Coronary artery (tissue), 2 donors: ENCODE data around the gene ANKHD1.

Experiments
- DNase-seq: peaks from one replicate; pipeline ENCODE4 v3.0.0-alpha.2; 2017; ENCODE audit warnings: low spot score
- H3K27ac ChIP-seq, 2 donors: fragments of 200-600 bp; sonication (generic); one replicate each; pipeline ENCODE4 v1.5.1; 2016 to 2019
- H3K4me3 ChIP-seq: fragments of 200-600 bp; sonication (generic); 2 replicates; pipeline ENCODE4 v1.5.1; 2016; ENCODE audit warnings: mild to moderate bottlenecking, moderate library complexity
- TF ChIP-seq, protein P1 (sequence below): fragments of 200-600 bp; sonication (generic); IDR thresholded peaks from one replicate; pipeline ENCODE4 v1.5.1; 2019; ENCODE audit warnings: antibody characterized with exemption

ANKHD1 gene, protein sequence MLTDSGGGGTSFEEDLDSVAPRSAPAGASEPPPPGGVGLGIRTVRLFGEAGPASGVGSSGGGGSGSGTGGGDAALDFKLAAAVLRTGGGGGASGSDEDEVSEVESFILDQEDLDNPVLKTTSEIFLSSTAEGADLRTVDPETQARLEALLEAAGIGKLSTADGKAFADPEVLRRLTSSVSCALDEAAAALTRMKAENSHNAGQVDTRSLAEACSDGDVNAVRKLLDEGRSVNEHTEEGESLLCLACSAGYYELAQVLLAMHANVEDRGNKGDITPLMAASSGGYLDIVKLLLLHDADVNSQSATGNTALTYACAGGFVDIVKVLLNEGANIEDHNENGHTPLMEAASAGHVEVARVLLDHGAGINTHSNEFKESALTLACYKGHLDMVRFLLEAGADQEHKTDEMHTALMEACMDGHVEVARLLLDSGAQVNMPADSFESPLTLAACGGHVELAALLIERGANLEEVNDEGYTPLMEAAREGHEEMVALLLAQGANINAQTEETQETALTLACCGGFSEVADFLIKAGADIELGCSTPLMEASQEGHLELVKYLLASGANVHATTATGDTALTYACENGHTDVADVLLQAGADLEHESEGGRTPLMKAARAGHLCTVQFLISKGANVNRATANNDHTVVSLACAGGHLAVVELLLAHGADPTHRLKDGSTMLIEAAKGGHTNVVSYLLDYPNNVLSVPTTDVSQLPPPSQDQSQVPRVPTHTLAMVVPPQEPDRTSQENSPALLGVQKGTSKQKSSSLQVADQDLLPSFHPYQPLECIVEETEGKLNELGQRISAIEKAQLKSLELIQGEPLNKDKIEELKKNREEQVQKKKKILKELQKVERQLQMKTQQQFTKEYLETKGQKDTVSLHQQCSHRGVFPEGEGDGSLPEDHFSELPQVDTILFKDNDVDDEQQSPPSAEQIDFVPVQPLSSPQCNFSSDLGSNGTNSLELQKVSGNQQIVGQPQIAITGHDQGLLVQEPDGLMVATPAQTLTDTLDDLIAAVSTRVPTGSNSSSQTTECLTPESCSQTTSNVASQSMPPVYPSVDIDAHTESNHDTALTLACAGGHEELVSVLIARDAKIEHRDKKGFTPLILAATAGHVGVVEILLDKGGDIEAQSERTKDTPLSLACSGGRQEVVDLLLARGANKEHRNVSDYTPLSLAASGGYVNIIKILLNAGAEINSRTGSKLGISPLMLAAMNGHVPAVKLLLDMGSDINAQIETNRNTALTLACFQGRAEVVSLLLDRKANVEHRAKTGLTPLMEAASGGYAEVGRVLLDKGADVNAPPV (N-terminal part only)

DNA sequence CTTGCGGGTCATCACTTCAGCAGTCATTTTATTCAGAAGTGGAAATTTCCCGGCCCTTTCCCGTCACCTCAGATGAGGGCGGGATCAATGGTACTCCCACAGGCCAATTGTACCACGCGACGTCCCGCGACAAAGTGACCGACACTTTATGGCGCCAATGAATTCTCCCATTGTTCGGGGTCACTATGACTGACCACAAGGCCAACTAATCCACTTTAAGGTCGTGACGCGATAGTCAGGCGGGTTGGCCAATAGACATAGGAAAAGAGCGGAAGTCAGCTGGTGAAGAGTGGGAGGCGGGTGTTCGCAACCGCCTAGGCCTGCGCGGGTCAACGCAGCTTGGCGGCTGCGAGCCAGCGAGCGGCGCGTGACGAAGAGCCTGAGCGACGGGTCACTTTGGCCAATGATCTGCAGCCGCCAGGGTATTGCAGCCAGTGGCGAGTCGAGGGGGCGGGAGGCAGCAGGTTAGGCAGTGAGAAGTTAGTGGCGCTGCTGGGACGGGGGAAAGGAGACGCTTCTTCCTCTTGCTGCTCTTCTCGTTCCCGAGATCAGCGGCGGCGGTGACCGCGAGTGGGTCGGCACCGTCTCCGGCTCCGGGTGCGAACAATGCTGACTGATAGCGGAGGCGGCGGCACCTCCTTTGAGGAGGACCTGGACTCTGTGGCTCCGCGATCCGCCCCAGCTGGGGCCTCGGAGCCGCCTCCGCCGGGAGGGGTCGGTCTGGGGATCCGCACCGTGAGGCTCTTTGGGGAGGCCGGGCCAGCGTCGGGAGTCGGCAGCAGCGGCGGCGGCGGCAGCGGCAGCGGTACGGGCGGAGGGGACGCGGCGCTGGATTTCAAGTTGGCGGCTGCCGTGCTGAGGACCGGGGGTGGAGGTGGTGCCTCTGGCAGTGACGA, at the start of gene ANKHD1:
Gene ANKHD1, plus strand, starts transcription at position 472 of the 896 bp plus-strand sequence. Its CDS starts 135 bp downstream, at position 607.
- peak within 1 kb of the TSS; percentile 96 for H3K27ac ChIP-seq
- H3K4me3 ChIP-seq = peak within 1 kb of the TSS; percentile 99
- peak; percentile 100 for DNase-seq
- TF ChIP-seq, protein P1, sequence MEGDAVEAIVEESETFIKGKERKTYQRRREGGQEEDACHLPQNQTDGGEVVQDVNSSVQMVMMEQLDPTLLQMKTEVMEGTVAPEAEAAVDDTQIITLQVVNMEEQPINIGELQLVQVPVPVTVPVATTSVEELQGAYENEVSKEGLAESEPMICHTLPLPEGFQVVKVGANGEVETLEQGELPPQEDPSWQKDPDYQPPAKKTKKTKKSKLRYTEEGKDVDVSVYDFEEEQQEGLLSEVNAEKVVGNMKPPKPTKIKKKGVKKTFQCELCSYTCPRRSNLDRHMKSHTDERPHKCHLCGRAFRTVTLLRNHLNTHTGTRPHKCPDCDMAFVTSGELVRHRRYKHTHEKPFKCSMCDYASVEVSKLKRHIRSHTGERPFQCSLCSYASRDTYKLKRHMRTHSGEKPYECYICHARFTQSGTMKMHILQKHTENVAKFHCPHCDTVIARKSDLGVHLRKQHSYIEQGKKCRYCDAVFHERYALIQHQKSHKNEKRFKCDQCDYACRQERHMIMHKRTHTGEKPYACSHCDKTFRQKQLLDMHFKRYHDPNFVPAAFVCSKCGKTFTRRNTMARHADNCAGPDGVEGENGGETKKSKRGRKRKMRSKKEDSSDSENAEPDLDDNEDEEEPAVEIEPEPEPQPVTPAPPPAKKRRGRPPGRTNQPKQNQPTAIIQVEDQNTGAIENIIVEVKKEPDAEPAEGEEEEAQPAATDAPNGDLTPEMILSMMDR = no peak

DNA sequence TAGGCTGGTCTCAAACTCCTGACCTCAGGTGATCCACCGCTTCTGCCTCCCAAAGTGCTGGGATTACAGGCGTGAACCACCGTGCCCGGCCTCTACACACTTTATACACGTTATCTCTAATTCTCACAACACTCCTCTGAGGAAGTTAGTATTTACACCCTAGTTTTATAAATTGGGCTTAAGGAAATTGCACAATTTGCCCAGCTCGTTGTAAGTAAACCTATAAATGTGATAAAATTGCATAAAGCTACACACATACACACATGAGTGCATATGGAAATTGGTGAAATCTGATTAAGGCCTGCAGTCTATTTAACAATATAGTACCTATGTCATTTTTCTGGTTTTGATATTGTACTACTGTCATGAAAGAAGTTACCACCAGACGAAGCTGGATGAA, 46.1 kb upstream of the ANKHD1 start:
- TF ChIP-seq, protein P1 = no peak
- Histone ChIP-seq H3K4me3 (no peak overlapping the region), H3K27ac (no peak overlapping the region)
- DNase-seq = no peak

DNA sequence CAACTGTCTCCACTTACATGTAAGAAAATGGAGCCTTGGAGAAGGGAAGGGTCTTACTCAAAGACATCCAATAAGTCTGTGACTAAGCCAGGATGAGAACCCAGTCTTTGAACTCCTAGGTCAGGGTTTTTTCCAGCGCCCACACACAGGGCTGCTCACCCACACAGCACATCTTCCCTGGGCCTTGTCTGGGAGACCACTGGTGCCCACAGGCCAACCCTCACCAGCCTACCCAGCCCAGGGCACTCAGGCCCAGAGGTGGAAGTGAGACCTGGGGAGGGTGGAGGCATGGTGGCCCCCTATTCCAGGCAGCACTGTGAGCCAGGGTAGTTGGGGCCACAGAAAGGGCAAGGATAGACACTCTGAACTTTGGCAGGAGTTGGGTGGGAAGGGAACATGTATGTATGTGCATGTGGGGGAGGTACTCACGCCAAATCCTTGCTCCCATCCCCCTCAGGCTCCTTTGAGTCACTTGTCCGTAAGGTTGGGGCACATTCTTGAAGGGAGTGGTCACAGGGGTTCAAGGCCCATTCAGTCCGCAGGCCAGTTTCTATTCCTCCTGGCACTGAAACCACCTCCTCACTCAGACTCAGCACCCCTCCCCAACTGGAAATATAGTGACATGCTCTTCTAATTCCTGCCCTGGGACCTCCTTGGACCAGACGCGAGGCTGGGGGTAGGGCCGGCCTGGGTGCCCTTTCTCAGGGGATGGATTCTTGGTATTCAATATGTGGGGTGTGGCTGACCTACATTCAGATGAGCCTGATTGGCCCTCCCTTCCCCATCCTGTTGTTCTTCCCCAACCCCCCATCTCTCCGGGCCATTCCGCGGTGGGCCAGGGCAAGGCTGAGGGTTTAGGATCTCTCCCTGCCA, 44.5 kb upstream of the ANKHD1 start:
- TF ChIP-seq, protein P1 = no peak
- Histone ChIP-seq H3K4me3 (peak overlapping the region; percentile 49), H3K27ac (no peak overlapping the region)
- no peak for DNase-seq

DNA sequence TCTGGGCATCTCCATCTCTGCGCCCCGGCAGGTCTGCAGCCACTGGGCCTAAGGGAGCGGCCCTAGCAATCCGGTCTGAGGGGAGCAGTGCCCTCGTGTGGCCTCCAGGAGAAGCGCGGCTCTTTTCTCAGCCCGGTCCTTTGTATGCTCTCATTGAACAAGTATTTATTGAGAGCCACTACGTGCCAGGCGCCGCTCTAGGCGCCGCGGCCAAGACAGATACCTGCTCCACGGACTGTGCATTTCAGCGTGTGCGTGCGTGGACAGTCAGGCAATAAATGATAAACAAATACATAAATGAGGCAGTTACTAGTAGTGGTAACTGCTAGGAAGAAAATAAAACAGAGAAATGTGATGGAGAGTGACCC, 43.9 kb upstream of the ANKHD1 start:
- DNase-seq = peak; percentile 89
- Histone ChIP-seq H3K27ac (no peak overlapping the region), H3K4me3 (peak overlapping the region; percentile 49)
- TF ChIP-seq, protein P1 = peak; percentile 91

DNA sequence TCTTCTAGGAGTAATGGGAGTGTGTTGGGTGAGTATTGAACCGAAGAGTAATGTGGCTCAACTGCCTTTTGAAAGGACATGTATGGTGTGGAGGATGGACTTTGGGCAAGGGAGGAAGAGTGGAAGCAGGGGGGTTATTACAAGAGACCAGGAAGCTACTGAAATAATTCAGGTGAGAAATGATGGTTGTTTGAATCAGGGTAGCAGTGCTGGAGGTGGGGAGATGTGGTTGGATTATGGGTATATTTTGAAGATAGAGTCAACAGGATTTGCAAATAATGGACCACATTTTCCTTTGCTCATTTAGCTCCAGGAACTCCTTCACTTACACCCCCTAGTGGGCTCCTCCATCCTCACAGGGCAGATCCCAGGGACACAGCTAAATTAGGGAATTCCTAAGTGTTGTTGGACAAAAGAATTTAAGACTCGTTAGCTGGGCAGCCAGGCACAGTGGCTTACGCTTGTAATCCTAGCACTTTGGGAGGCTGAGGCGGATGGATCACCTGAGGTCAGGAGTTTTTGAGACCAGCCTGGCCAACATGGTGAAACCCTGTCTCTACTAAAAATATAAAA, 42.8 kb upstream of the ANKHD1 start:
- Histone ChIP-seq H3K4me3 (no peak overlapping the region), H3K27ac (no peak overlapping the region)
- TF ChIP-seq, protein P1 = no peak
- DNase-seq = no peak
